D341Med (cell line): ENCODE results near the gene MDK.

Experiments
- DNase-seq: peaks from one replicate; pipeline ENCODE4 v3.0.0; 2012; ENCODE audit warnings: low spot score

The MDK gene

DNA sequence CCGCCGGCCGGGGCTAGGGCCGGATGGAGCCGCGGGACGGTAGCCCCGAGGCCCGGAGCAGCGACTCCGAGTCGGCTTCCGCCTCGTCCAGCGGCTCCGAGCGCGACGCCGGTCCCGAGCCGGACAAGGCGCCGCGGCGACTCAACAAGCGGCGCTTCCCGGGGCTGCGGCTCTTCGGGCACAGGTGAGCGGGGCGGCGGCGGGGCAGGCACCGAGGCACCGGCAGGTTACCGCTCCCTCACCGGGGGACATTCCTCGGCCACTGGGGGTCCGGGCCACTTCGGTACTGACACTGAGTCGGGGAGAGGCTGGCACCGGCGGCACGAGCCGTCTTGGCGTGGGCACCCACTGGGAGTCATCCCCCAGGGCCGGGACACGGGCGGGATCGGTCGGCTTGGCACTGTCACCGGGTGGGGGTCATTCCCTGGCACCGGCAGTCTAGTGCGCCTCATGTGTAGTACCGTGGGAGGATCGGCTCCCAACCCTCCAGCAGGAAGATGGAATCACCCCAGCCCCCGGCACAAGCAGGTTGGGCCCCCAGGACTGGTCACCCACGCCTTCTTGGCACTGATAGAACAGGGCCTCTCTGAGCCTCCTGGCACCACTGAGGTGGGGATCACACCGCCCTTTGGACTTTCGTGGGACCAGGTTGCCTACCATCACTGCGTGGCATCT is 33.7 kb upstream of the MDK start:
- DNase-seq: peak; percentile 49

DNA sequence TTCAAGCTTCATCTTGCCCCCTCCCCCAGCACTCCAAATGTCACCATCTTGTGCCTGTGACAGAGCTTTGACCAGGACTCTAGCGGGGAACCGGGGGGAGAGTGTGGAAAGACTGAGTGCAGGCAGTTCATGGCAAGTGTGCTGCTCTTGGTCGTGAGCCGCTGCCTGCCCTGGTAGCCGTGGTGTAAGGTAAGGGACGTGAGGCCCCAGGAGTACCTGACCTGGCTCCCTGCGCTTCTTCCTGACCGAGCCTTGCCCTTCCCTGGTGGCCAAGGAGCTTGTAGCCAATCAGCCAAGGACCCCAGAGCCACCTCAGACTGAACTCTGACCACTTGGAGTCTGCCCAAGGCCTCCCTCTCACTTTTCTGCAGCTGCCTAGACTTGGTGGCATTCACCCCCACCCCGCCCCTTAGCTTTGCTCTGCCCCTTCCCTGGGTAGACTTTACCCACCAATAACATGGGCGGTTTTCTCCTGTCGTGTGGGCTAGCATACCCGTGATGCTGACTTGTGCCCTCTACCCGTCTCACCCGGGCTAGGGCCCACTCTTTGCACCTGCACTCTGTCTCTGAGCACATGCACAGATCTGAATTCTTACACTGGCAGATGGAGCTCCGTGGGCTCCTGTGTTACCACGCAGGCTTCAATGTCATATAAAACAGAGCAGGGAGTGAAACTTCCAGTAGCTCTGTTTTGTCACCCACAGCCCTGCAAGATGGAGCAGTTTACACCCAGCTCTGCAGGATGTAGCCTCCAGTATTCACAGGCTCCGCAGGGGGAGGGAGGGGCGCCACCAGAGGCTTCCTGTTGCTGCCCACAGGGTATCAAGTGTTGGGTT is 32.7 kb upstream of the MDK start:
- DNase-seq: no peak

DNA sequence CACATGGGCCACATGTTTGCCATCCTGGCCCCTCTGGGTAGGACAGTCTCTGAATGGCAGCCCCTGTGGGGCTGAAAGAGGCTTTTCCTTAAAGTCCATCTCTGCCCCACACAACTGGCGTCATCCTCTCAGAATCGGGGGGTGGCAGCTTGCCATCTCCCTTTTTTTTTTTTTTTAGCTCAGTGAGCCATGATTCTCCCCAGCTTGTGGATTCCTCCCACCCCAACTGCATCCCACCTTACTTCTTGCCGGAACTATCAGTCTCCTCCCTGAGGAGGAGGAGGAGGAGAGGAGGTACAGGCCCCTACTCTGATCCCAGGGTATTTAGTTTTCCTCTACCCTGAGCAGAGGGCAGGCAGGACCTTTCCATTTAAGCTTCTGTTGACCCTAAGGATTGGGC is 30.8 kb upstream of the MDK start:
- DNase-seq: no peak

DNA sequence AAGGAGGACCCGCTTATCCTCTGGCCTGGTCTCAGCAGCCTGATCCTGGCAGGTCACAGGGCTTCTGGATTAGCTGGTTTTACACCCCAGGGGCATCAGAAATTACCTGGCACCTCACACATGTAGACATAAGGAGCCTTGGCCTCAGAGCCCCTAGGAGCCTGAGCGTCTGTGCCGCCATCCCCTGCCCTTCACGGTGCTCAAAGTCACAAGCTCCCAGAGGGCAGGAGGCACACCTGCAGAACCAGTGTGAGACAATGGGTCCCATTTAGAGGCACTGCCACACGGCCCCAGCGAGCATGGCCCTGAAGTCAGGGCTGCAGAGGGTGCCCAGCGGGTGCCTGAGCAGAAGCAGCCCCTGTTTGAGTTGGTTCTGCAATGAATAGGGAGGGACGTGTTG is 30.3 kb upstream of the MDK start:
- DNase-seq: no peak

DNA sequence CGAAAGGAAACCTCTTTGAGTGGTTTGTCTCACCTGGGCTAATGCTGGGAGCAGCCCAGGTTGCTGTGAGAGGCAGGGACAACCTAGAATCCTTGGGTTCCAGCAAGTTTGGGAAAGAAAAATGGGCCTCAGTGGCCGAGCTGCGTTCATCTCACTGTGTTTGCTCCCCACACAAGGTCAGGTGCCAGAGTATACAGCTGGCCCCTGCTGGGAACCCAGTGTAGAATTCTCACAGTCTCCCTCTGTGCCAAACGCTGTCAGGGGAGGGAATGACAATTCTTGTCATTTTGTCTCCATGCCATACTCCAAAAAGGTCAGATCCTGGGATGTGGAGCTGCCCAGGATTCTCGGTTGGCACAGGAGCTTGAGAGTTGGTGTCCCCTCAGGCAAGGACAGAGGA is 29.9 kb upstream of the MDK start:
- no peak for DNase-seq

DNA sequence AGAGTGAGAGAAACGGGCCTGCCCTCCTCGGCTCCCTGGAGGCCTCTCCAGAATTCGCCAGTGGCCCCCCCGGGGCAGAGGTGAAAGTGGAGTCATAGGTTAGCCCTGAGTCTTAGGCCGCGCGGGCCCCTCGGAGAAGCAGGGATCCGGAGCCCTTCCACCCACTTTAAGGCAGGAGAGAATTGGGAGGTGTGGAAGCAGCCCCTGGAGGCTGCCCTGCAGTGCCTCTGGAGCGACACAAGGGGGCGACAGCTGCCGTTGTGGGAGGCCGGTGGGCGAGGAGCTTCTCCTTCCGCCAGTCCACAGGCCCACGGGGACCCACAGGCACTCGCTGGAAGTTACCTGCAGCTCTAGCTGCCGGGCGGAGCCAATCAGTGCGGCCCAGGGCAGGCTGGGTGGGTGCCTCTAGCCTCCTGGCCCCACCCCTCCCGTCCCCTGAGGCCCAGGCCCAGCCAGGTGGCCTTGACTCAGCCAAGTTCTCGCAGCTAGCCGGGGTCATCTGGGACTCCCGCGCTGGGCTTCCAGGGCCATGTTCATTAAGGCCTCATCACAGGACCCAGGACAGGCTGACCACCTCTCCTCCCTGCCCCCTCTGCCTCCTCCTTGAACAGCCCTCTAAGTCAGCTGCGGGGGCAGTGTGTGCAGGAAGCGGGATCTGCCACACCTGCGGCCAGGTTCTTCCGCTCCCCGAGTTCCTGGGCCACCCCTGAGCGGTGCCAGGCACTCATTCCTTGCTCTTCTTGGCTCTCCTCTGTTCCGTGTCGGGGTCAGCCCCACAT is 29.2 kb upstream of the MDK start:
- DNase-seq: peak; percentile 80

DNA sequence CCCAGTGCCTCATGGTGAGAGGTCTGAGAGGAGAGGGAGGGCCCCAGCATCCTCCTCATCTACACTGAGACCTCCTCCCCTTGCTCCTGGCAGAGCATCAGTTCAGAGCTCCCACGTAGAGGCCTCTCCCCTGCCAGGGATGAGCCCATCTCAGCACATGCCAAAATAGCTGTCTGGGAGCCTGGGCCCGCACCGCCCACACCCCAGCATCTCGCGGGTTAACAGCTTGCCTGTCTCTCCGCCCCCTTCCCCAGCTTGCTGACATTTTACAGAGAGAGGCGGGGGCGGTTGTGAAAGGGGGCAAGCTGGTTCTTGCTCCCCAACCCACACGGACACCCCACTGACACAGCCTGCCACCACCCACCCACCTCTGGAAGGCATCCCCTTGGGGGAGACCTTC is 27.8 kb upstream of the MDK start:
- DNase-seq: no peak

DNA sequence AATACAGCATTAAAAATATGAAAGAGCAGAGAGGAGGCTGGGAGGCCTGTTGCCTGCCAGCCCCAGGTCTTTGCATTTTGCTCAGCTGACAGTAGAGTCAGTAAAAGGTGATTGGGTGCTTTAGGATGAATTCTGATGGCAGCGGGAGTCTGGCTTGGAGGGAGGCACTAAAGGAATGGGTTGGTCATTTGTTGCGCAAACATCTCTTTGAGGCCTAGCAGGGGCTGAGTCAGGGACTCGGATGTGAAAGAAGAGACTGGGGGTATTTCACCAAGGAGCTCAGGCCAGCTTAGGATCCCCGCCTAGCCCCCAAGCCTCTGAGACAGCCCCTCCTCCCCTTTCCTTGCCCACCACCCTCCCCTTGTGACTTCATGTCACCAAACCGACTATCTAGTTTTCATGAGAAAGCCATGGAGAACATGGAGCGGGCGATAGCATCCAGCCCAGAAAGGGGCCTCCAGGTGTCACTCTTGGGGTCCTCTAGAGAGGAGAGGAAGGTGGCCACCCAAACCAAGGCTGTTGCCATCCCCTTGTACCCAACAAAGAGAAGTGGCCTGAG is 24.5 kb upstream of the MDK start:
- no peak for DNase-seq

DNA sequence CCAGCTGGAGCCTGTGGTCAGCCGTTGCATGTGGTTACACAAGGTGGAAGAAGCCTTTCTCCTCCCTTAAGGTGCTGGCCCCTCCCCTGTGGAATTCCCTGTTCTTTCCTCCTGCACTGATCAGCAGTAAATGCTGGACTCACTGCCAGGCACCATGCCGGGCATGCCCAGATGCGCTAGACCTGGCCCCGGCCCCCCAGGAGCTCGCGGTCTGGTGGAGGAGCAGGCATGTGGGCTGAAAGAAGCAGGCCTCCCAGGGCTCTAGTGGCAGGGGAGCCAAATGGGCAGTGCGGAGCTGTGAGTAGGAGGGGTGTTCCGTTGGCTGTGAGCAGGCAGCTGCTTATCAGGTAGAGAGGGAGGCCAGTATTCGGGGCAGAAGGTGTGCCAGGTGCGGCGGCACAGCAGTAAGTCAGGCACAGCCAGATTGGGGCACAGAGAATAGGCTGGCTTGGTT is 24.0 kb upstream of the MDK start:
- DNase-seq: no peak

DNA sequence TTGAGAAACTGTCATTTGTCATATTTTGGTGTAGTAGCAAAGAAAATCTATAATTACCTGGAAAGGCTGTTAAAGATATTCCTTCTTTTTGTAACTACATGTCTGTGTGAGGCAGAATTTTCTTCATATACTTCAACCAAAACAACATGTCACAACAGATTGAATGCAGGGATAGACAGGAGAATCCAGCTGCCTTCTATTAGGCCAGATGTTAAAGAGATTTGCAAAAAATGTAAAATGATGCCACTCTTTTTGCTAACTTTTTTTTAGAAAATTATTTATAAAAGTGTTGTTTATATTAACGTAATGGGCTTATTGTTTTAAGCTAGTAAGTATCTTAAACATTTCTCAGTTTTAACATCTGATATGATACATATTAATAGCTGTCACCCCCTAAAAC is 21.5 kb upstream of the MDK start:
- no peak for DNase-seq

DNA sequence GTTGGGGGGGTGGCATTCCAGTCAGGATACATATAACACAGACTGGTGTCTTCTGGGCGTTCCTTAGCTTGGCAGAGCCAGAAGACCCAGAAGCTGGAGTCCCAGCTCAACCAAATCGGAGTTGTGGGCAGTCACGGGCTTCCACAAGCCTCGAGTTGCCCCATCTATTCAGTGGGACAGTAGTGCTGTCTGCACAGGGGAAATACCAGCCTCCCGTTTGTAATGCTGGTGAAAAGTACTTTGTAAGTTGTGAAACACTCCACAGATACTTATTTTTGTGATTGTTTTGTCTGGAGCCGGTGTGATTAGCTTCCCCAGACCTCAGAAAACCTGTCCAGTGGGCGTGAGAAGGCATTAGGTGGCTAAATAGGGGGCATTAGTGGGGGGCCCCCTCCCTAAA is 20.6 kb upstream of the MDK start:
- DNase-seq: no peak

DNA sequence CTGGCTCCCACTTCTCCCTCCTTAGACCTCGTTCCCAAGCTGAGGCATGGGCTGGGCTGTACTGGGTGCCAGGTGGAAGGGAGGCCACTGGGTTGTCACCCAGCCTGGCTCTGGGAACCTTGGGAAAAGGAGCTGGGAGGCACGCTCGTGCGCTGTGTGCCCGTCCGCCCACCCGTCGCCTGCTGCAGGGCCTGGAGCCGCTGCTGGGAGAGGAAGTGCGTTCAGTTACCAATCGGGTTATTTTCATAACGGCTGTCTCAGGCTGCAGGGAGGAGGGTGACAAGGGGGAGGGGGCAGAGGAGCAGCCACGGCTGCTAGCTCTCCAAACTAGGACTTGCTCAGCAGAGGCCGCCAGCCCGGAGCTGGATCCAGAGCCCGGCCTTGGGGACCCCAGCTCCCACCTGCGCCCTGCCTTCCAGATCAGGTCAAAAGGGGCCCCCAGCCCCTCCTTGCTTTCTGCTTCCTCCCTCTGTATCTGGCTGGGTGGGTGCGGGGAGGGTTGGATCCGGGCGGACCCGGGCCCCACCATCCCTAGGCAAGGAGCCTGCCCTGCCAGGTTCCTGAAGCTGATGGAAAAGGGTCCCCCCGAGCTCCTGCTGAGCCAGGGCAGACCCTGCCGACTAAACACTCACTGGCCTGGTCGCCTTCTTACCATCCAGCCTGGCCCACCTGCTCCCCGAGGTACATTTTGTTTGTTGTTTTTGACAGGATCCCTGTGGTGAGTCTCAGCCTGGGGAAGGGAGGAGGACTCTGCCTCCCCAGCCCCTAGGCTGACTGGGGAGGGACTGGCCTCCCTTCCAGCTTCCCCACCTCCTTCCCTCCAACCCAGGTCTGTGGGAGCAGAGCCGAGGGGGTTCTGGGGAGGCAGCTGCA is 19.9 kb upstream of the MDK start:
- no peak for DNase-seq

DNA sequence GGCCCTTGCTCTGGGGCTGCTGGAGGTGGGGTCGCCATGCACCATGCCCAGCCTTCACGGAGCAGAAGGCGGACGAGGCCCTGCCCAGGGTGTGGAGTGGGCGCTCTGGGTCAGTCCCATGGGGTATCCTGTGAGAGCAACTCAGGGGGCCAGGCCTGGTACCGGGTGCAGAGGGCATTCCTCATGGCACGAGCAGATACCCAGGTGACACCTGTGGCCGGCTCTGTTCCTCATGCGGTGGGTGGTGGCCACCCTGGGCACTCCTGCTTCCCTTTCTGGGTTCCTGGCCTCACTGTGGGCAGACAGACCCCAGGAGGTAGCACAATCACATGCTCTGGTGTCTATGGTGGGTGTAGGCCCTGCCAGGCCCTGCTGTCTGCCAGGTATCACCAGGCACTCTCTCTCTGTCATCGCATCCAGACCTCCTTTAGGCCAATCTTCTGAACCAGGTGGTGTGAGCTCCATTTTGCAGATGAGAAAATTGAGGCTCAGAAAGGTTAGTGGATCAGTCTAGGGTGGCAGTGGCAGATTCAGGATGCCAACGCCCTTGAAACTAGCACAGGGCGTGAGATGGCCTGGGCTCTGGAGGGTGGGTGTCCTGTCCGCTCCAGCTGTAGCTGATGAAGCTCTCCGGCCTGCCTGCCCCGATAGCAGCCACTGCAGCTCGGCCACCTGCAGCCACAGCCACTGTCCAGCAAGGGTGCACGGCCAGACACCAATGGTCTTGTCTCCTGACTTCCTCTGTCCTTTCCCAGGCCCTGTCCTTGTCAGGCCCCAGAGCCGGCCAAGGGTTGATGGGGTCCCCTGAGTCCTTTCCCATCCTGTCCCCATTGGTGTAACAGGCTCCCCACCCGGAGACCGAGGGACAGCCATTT is 19.1 kb upstream of the MDK start:
- no peak for DNase-seq

DNA sequence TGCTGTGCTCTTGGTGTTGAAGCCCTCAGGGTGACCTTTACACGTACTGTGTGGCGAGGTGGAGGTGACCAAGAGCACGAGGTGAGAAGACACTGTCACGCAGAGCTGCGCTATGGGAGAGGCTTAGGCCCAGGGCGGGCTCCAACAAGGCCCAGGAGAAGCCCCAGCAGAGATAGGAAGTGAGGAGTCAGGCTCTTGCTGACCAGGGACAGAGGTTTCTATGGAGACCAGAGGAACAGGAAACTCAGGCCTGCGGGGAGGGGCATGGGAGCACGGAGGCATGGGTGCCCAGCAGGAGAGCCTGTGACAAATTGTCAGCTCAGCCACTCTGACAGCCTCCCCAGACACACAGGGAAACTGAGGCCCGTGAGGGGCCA is 18.4 kb upstream of the MDK start:
- DNase-seq: no peak

DNA sequence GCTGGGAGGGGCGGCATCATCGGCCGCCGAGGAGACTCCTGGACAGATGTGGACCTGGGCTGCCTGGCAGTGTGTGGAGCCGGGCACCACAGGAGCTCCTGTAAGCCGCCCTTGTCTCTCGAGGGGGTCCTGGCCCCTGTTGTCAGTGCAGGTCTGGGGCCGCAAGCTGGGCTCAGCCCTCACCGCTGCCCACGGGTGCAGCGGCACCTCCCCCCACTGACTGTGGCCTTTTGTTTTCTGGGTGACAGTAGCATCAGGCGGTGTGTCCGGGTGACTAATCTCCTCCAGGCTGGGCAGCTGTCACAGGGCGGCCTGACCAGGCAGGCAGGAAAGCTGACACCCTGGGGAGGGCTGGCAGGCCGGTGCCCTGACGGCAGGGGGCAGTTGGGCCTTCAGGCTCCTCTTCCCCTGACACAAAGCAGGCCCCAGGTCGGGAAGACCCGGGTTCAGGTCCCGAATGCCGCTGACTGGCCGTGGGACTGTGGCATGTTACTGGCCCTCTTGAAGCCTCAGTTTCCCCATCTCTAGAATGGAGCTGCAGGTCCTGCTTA is 17.9 kb upstream of the MDK start:
- no peak for DNase-seq

DNA sequence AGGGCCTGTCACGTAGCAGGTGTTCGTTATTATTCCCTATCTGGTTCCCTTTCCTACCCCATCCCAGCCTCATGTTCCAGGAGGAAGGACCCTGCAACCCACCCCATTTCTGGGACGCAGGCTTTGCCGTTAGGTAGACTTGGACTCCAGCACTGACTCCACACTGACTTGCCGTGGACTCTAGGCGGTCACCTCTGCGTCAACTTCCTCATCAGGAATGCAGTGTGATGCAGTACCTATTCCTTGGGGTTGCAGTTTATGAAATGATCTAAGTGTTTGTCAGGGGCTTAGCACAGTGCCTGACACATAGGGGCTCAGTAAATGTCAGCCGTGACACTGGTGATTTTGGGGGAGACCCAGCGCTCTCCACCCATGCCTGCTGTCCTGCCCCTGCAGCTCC is 17.4 kb upstream of the MDK start:
- DNase-seq: no peak

DNA sequence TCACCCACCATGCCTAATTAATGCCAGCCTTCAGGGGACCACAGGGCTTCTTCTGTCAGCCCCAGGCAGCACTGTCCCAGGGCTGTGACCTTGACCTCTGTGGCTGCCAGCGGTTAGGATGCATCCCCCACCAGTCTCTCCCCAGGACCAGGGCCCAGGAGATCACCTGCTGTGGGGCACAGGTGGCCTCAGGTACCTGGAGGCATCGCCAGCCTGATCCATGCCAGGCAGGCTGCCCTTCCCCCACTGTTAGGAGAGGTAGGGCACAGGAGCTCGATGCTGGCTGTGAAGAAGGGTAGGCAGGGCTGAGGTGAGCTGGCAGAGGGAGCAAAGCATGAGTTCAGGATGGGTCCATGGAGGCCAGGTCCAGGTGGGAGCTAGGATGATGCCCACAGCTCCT is 16.7 kb upstream of the MDK start:
- no peak for DNase-seq

DNA sequence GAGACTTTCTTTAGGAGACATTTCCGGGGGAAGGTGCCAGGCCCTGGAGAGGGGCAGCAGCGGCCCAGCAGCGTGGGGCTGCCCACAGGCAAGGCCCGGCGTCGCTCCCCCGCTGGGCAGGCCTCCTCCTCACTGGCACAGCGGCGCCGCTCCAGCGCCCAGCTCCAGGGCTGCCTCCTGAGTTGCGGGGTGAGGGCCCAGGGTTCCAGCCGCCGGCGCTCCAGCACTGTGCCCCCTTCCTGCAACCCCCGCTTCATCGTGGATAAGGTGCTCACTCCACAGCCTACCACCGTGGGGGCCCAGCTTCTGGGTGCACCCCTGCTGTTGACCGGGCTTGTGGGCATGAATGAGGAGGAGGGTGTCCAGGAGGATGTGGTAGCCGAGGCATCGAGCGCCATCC is 15.2 kb upstream of the MDK start:
- no peak for DNase-seq

DNA sequence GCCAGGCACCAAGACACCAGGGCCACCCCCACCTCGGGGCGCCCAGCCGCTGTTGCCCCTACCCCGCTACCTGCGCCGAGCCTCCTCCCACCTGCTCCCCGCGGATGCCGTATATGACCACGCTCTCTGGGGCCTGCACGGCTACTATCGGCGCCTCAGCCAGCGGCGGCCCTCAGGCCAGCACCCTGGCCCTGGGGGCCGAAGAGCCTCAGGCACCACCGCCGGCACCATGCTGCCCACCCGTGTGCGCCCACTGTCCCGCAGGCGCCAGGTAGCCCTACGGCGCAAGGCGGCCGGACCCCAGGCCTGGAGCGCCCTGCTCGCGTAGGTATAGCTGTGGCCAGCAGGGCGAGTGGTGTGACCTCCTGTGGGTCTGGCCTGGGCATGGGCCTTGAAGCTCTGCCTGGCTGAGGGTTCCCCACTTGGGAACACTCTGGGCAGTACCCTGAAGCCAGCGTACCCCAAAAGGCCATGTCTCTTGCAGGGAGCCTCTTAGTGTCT is 14.8 kb upstream of the MDK start:
- no peak for DNase-seq

DNA sequence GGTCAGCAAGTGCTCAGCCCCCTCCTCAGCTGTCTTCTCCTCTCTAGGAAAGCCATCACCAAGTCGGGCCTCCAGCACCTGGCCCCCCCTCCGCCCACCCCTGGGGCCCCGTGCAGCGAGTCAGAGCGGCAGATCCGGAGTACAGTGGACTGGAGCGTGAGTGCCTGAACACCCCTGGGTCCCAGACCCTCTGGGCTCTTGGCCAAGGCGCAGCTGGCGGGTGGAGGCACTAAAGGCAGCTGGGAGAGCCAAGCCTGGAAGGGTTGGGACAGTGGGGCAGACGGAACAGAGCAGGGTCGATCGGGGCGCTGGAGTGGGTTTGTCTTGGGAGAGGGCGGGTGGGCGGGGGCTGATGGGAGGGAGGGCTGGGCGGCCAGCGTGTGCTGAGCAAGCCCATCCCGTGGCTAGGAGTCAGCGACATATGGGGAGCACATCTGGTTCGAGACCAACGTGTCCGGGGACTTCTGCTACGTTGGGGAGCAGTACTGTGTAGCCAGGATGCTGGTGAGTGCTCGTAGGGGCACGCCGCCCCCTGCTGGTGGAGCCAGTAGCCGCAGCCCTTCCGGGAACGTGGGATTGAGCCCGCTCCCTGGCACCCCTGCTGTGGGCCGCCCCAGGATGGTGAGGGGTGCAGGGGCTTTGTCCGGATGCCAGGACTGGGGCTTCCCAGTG is 14.1 kb upstream of the MDK start:
- peak; percentile 84 for DNase-seq
